PFSK-1 (cell line): ENCODE data around the gene KLHL17.

Experiments used
- FOXP2 ChIP-seq: optimal IDR thresholded peaks from 2 replicates; pipeline ENCODE3; 2011; ENCODE audit warnings: borderline replicate concordance, control low read depth, inconsistent platforms; ENCODE audit not compliant: insufficient read depth; ENCODE audit errors: extremely low read length, extremely low read depth
- POLR2AphosphoS5 ChIP-seq: IDR thresholded peaks from 2 replicates; pipeline ENCODE4 v1.6.1; 2012; ENCODE audit warnings: low read depth, mild to moderate bottlenecking, control low read depth, low read length, moderate library complexity
- SIN3A ChIP-seq: IDR thresholded peaks from 2 replicates; pipeline ENCODE4 v1.6.1; 2012; ENCODE audit warnings: mild to moderate bottlenecking, low read length, moderate library complexity, borderline replicate concordance; ENCODE audit not compliant: insufficient read depth
- TAF1 ChIP-seq: IDR thresholded peaks from 2 replicates; pipeline ENCODE4 v1.6.1; 2012; ENCODE audit warnings: low read length, control low read depth, borderline replicate concordance; ENCODE audit not compliant: insufficient read depth
- TF ChIP-seq, protein P1 (sequence below), 2 experiments: IDR thresholded peaks; 2 replicates each; pipeline versions ENCODE4 v1.6.1 to v1.8.0; 2011 to 2012; ENCODE audit warnings: low read depth in 2 of 2, low read length in 2 of 2, control low read depth in 1 of 2, inconsistent platforms in 1 of 2, mild to moderate bottlenecking in 1 of 2, moderate library complexity in 1 of 2; ENCODE audit not compliant: insufficient read depth in 1 of 2

Gene KLHL17

DNA sequence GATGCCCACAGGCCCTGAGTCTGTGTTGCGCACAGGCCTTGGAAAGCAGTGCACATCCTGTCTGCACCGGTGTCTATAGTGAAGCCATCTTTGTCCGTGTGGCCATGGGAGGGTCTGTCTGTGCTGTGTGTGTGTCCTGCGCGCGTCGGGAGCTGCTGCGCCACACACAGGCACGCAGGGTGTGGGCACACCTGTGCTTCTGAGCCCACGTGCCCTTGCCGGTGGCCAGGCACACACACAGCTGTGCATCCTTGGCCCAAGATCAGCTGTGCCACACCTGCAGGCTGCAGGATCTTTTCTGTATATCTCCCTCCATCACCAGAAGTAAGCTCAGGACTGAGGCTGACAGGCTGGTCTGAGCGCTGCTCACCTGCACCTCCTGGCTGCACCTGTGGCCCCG lies 39.9 kb upstream of the KLHL17 start:
- TF ChIP-seq, protein P1, sequence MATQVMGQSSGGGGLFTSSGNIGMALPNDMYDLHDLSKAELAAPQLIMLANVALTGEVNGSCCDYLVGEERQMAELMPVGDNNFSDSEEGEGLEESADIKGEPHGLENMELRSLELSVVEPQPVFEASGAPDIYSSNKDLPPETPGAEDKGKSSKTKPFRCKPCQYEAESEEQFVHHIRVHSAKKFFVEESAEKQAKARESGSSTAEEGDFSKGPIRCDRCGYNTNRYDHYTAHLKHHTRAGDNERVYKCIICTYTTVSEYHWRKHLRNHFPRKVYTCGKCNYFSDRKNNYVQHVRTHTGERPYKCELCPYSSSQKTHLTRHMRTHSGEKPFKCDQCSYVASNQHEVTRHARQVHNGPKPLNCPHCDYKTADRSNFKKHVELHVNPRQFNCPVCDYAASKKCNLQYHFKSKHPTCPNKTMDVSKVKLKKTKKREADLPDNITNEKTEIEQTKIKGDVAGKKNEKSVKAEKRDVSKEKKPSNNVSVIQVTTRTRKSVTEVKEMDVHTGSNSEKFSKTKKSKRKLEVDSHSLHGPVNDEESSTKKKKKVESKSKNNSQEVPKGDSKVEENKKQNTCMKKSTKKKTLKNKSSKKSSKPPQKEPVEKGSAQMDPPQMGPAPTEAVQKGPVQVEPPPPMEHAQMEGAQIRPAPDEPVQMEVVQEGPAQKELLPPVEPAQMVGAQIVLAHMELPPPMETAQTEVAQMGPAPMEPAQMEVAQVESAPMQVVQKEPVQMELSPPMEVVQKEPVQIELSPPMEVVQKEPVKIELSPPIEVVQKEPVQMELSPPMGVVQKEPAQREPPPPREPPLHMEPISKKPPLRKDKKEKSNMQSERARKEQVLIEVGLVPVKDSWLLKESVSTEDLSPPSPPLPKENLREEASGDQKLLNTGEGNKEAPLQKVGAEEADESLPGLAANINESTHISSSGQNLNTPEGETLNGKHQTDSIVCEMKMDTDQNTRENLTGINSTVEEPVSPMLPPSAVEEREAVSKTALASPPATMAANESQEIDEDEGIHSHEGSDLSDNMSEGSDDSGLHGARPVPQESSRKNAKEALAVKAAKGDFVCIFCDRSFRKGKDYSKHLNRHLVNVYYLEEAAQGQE (IDR thresholded peaks at IDR 0.05; ENCODE audit: insufficient read depth in 1 of 2, low read depth in 2 of 2, low read length in 2 of 2), result no peak
- TF ChIP-seq TAF1 (no peak), SIN3A (no peak), POLR2AphosphoS5 (no peak), FOXP2 (no peak)

DNA sequence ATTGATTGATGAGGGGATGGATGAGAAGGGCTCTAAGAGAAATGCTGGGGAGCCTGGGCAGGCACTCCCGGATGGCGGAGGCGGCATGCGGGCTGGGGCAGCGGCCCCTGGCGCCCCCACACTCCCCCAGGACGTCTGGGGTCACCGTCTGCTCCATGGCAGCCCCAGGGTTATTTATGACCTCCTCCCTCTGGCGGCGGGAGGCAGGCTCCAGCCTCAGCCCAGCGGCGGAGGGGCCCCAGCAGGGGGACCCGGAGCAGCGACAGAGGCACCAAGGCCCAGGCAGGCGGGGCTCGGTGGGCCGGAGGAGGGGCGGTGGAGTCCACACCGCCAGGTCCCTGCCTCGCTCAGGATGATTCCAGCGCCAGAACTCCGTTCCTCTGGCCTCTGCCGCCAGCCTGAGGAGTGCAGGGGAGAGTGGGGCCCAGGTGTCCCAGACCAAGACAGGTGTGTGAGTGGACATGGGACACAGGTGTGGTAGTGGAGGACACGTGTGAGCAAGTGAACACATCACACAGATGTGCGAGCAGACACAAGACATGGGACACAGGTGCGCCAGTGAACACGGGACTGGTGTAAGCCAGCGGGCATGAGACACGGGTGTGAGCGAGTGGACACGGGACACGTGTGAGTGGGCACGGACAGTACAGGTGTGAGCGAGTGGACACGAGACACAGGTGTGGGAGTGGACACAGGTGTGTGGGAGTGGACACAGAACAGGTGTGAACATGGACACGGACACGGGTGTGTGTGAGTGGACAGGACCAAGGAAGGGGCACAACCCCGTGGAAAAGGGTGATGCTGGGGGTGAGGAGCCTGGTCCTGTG lies 39.2 kb upstream of the KLHL17 start:
- TF ChIP-seq POLR2AphosphoS5 (no peak), FOXP2 (no peak), SIN3A (no peak), TAF1 (no peak)
- TF ChIP-seq, protein P1 (IDR thresholded peaks at IDR 0.05; ENCODE audit: insufficient read depth in 1 of 2, low read depth in 2 of 2, low read length in 2 of 2), result no peak

DNA sequence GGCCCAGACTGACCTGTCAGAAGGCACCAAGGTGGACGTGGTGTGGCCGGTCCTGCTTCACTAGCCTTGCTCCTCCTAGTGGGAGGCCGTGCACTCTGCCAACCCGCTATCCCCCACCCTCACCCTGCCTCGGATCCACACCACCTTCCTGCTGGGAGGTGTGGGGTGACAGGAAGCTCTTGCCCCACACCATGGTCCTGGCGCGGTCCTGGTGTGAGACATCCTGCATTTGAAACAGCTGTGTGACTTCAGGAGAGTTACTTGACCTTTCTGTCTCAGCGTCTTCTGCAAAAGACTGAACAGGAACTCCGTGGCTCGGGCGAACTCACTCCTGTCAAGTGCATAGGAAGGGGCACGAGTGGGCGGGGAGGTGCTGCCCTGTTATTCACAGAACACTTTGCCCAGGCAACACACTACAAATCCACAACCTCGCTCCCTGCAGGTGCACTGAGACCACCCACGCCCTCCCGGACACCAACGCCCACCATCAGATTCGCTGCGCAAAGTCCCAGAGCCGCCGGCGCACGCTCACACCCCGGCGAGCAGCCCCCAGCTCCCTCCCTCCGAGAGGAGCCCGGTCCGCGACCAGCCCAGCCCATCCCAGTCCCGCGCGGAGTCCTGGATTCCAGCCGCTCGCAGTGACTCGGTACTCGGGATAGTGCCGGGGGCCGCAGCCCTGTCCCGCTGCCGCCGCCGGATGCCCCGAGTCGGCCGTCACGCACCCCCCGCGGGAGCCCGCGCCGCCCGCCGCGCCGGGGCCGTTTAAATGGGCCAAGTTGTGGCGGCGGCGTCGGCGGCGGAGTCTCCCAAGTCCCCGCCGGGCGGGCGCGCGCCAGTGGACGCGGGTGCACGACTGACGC lies 37.0 kb upstream of the KLHL17 start, which contains the start of gene SAMD11:
Gene SAMD11 (plus strand): TSS at position 793 of the 860 bp plus-strand sequence. CDS start 509 bp downstream, outside the sequence.
- TF ChIP-seq, protein P1 (IDR thresholded peaks at IDR 0.05; ENCODE audit: insufficient read depth in 1 of 2, low read depth in 2 of 2, low read length in 2 of 2), result no peak

DNA sequence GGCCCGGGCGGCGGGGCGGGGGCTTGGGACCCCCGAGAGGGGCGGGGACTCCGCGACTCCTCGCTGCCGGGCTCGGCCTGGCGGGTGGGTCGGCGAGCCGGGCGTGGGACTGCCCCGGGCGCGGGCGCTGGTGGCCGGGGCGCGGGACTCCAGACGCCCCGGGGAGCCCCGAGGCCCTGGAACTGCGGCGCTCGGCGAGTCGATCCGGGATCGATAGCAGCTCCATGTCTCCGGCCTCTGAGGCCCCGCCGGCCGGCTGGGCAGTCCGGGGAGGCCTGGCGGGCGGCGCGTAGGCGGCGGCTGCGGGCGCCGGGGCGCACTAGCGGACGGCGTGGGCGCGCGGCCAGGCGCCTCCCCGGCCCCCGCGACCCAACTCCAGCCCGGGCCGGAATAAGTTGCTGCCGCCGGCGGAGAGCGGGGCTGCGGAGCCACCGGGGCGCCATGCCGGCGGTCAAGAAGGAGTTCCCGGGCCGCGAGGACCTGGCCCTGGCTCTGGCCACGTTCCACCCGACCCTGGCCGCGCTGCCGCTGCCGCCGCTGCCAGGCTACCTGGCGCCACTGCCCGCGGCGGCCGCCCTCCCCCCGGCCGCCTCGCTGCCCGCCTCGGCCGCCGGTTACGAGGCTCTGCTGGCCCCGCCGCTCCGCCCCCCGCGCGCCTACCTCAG lies 36.3 kb upstream of the KLHL17 start:
- TF ChIP-seq, protein P1 (IDR thresholded peaks at IDR 0.05; ENCODE audit: insufficient read depth in 1 of 2, low read depth in 2 of 2, low read length in 2 of 2), result no peak
- TF ChIP-seq TAF1 (no peak), SIN3A (no peak), POLR2AphosphoS5 (no peak), FOXP2 (no peak)
